ENCODE measurements around the gene DPT.

The DPT gene

DNA sequence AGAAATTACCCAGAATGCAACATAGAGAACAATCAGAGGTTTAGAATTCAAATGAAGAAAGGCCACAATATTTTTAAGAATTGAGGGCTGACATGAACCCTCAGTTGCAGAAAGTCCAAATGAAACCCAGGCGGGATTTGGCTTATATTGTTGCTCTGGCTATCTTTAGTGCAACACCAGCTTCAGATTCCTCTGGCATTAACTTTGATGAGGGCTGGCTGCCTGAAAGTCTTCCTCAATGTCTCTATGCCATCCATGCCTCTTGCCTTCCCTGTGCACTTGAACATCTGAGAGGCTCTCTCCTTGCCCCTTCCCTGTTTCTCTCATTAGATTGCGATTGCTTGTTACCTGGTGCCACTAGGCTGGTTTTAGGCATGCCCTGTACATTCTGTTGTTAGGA, 31.2 kb upstream of the DPT start:
- Histone ChIP-seq H3K4me1 (ENCODE audit: insufficient read depth, low read length) (no peaks in the 10 kb centered on the region), H3K9me3 (ENCODE audit: insufficient read depth, low read depth, low read length) (no peaks in the 10 kb centered on the region), H3K4me3 (ENCODE audit: low read length) (no peak overlapping the region), H3K27ac (ENCODE audit: low read length) (no peak overlapping the region), H3K27me3 (ENCODE audit: insufficient read depth, low read length) (no peaks in the 10 kb centered on the region), H3K36me3 (ENCODE audit: insufficient read depth, low read depth, low read length) (no peaks in the 10 kb centered on the region), H3K9ac (ENCODE audit: low read depth, low read length) (no peak overlapping the region)

DNA sequence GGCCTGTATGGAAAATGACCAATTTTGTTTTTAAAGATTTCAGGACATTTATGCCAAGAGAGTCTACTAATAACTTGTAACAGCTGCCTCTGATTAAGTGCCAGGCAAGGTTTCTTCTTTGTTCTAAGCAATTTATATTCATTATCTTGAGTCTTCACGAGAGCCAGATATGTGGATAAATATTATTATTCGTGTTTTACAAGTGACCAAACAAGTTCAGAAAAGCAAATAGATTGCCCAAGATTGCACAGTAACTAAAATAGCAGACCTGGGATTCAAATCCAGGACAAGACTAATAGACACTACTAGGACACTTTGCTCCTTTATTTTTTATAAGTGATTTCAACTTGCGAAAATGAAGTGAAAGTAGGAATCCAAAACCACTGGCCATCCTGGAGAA, 30.1 kb upstream of the DPT start:
- no peaks in the 10 kb centered on the region for H3K9me3 ChIP-seq (ENCODE audit: insufficient read depth, low read depth, low read length)
- H3K27me3 ChIP-seq (ENCODE audit: insufficient read depth, low read length) = no peaks in the 10 kb centered on the region
- H3K4me1 ChIP-seq (ENCODE audit: insufficient read depth, low read length) = no peaks in the 10 kb centered on the region
- no peak overlapping the region for H3K9ac ChIP-seq (ENCODE audit: low read depth, low read length)
- H3K4me3 ChIP-seq (ENCODE audit: low read length) = no peak overlapping the region
- H3K27ac ChIP-seq (ENCODE audit: low read length) = no peak overlapping the region
- no peaks in the 10 kb centered on the region for H3K36me3 ChIP-seq (ENCODE audit: insufficient read depth, low read depth, low read length)

DNA sequence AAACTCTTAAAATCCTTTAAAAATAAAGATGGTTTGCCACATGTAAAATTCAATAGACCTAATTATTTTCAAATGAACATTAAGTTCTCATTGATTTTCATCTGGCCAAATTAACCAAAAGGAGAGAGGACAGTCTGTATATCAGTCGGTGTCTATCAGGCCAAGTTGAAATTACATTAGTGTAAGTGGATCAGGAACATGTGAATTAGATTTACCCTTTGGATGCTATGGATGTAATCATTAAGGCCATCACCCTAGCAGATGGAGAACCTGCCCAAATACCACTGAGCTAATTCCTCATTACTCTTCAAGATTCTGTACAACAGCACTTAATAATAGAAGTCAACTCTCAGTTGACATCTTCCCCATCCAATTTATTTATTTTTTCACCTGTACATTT, 29.5 kb upstream of the DPT start:
- Histone ChIP-seq H3K4me3 (ENCODE audit: low read length) (no peak overlapping the region), H3K4me1 (ENCODE audit: insufficient read depth, low read length) (no peaks in the 10 kb centered on the region), H3K27me3 (ENCODE audit: insufficient read depth, low read length) (no peaks in the 10 kb centered on the region), H3K9ac (ENCODE audit: low read depth, low read length) (no peak overlapping the region), H3K27ac (ENCODE audit: low read length) (no peak overlapping the region), H3K9me3 (ENCODE audit: insufficient read depth, low read depth, low read length) (no peaks in the 10 kb centered on the region), H3K36me3 (ENCODE audit: insufficient read depth, low read depth, low read length) (no peaks in the 10 kb centered on the region)

DNA sequence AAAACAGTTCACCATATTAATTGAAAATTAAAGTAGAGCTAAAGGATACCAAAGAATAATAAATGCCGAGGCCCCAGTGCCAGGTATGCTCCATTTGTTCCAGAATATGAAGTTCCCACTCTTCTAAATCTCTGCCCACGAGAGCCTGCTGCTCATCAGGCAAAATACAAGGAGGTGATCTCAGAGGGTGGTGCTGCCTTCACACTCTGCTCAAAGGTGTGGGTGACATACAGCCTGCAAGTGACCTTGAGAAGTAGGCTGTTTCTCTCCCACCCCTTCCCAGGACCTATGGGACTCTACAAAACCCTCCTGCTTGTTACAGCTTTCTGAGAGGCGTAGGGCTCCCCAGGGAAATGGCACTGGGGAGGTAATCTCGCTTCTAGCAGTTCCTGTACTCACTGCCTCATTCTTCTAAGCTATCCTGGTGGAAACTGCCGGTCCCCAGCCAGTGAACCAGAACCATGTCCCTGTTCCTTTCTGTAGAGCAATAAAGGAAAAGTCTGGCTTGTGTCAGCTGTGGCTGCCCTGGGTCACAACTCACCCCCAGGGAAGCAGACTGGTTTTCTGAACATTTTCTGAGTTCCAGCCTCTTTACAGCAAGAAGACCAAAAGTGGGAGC, 26.9 kb upstream of the DPT start:
- Histone ChIP-seq H3K27ac (ENCODE audit: low read length) (no peak overlapping the region), H3K4me1 (ENCODE audit: insufficient read depth, low read length) (no peaks in the 10 kb centered on the region), H3K27me3 (ENCODE audit: insufficient read depth, low read length) (no peaks in the 10 kb centered on the region), H3K4me3 (ENCODE audit: low read length) (no peak overlapping the region), H3K9me3 (ENCODE audit: insufficient read depth, low read depth, low read length) (no peaks in the 10 kb centered on the region), H3K36me3 (ENCODE audit: insufficient read depth, low read depth, low read length) (no peaks in the 10 kb centered on the region), H3K9ac (ENCODE audit: low read depth, low read length) (no peak overlapping the region)

DNA sequence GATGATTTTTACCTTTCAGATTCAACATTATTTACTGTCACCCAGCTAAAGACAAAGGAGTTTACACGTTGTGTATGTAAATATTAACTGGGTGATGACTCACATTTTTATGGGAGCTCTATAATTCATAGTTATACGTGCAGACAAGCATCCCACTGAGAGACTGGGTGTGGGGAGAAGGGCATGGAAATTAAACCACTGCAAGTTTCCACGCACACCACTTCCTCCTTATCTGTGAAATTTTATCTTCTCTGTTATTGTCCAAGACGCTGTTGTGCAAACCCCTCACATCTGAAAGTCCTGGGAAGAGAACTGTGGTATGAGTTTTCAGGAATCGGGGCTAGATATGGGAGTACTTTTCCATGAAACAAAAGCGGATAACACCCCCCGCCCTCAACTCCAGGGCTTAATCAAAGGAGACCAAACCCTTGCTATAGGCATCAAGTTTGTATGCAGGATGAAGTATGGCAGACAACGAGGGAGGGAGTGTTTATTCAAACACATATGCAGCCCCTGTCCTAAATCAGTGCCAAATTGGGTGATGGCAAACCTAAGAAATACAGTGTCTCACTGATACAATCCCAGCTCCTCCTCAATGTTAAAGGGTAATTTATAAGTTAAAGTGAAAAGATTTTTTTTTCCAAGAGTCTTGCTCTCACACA, 23.3 kb upstream of the DPT start:
- Histone ChIP-seq H3K4me3 (ENCODE audit: low read length) (no peak overlapping the region), H3K9me3 (ENCODE audit: insufficient read depth, low read depth, low read length) (no peaks in the 10 kb centered on the region), H3K9ac (ENCODE audit: low read depth, low read length) (no peak overlapping the region), H3K27me3 (ENCODE audit: insufficient read depth, low read length) (no peaks in the 10 kb centered on the region), H3K4me1 (ENCODE audit: insufficient read depth, low read length) (no peaks in the 10 kb centered on the region), H3K36me3 (ENCODE audit: insufficient read depth, low read depth, low read length) (no peaks in the 10 kb centered on the region), H3K27ac (ENCODE audit: low read length) (no peak overlapping the region)

DNA sequence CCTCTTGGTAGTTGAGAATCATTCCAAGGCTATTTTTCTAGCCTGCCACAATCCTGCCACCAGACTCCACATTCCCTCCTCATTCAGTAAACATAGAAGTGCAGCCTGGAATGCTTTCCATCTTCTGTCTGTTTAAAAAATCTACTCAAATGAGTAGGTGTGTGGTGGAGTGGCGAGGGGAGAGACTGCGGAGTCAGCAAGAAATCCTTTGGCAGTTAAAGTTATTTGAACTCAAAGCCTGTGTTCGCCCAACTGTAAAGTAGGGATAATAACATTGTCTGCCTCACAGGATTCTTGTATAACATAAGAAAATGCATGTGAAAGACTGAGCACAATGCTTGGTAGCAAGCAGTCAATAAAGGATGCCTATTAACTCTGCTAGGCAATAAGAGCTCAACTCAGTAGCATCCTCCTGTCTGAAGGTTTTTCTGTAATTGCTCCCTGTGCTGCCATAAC, 22.2 kb upstream of the DPT start:
- H3K4me3 ChIP-seq (ENCODE audit: low read length) = no peak overlapping the region
- H3K27me3 ChIP-seq (ENCODE audit: insufficient read depth, low read length) = no peaks in the 10 kb centered on the region
- H3K36me3 ChIP-seq (ENCODE audit: insufficient read depth, low read depth, low read length) = no peaks in the 10 kb centered on the region
- no peak overlapping the region for H3K9ac ChIP-seq (ENCODE audit: low read depth, low read length)
- no peaks in the 10 kb centered on the region for H3K4me1 ChIP-seq (ENCODE audit: insufficient read depth, low read length)
- H3K27ac ChIP-seq (ENCODE audit: low read length) = no peak overlapping the region
- H3K9me3 ChIP-seq (ENCODE audit: insufficient read depth, low read depth, low read length) = no peaks in the 10 kb centered on the region

DNA sequence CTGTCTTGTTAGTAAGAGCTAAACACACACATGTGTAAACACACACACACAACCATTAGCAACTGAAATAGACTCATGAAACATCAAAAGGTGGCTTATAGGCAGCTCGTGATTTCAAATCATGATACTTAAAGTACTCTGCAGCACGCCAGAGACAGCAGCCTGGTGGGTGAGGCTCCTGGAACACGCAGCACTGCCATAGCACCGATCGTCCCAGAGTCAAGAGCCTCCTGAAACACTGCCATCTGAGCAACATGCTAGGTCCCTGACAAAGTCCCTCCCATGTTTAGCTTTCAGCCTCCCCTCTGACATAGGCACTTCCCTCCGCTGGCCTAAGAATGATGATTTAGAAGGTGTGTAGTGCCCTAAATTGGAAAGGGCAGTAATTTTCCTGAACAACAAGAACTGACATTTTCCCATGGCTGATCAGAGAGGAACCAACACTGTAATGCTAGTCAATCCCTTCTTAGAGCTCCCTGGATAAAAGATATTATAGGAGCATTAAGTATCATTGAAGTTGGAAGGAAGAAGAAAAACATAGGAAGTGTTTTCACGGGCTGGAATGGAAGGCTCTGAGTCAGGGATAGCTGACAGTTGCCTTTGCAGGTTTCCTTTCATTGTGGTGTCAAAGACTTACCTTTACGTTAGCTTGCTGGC, 14.1 kb upstream of the DPT start:
- Histone ChIP-seq H3K36me3 (ENCODE audit: insufficient read depth, low read depth, low read length) (no peaks in the 10 kb centered on the region), H3K27me3 (ENCODE audit: insufficient read depth, low read length) (no peaks in the 10 kb centered on the region), H3K9ac (ENCODE audit: low read depth, low read length) (no peak overlapping the region), H3K27ac (ENCODE audit: low read length) (no peak overlapping the region), H3K4me1 (ENCODE audit: insufficient read depth, low read length) (no peaks in the 10 kb centered on the region), H3K9me3 (ENCODE audit: insufficient read depth, low read depth, low read length) (no peaks in the 10 kb centered on the region), H3K4me3 (ENCODE audit: low read length) (no peak overlapping the region)

DNA sequence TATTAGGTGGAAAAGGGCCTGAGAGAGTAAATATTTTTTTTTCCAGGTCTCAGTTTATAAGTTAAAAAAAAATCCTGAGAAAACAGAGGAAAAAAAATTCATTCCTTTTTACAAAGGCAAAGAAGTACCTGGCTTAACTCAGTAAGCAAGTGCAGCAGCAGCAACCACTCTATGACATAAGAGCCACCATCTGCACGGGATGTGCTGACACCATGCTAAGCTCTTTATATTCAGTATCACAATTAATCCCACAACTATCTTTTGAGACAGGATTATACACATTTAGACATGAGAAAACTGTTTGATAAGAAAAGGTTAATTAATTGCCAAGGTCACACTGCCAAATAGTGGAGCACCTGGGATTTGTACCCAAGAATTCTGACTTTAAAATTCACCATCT, 13.4 kb upstream of the DPT start:
- Histone ChIP-seq H3K27ac (ENCODE audit: low read length) (no peak overlapping the region), H3K9ac (ENCODE audit: low read depth, low read length) (no peak overlapping the region), H3K4me3 (ENCODE audit: low read length) (no peak overlapping the region), H3K27me3 (ENCODE audit: insufficient read depth, low read length) (no peaks in the 10 kb centered on the region), H3K36me3 (ENCODE audit: insufficient read depth, low read depth, low read length) (no peaks in the 10 kb centered on the region), H3K9me3 (ENCODE audit: insufficient read depth, low read depth, low read length) (no peaks in the 10 kb centered on the region), H3K4me1 (ENCODE audit: insufficient read depth, low read length) (no peaks in the 10 kb centered on the region)

DNA sequence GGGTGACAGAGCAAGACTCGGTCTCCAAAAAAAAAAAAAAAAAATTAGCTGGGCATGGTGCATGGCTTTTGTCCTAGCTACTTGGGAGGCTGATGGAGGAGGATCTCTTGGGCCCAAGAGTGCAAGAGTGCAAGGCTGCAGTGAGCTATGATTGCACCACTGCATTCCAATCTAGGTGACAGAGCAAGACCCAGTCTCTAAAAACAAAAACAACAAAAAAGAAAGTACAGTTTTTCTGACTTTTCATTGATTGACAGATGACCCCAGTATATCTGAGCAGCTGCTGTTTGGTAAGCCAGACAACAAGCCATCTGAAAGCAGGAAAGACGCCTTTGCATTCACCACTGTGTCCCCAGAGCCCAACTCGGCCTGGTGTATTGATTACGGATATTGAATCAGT, 10.9 kb upstream of the DPT start:
- Histone ChIP-seq H3K9me3 (ENCODE audit: insufficient read depth, low read depth, low read length) (no peaks in the 10 kb centered on the region), H3K36me3 (ENCODE audit: insufficient read depth, low read depth, low read length) (no peaks in the 10 kb centered on the region), H3K4me3 (ENCODE audit: low read length) (no peak overlapping the region), H3K9ac (ENCODE audit: low read depth, low read length) (no peak overlapping the region), H3K27ac (ENCODE audit: low read length) (no peak overlapping the region), H3K4me1 (ENCODE audit: insufficient read depth, low read length) (no peaks in the 10 kb centered on the region), H3K27me3 (ENCODE audit: insufficient read depth, low read length) (no peaks in the 10 kb centered on the region)

DNA sequence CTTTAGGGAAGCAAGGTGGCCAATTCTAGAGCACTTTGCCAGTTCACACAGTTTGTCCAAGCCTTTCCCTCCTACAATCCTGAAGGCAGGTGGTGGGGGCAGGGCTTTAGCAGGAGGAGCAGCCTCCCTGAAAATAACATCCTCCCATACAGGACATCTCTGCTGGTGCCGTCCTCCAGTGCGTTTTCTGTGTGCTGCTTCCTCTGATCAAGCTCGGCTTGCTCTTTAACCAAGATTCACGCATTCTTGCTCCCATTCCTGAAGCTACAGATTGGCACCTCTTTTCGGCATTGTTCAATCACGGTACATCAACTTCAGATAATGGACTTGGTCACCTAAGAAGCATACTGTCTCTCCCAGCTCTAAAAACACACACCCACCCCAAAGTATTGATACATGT, 7.5 kb upstream of the DPT start:
- Histone ChIP-seq H3K4me1 (ENCODE audit: insufficient read depth, low read length) (no peaks in the 10 kb centered on the region), H3K9ac (ENCODE audit: low read depth, low read length) (no peak overlapping the region), H3K27me3 (ENCODE audit: insufficient read depth, low read length) (no peaks in the 10 kb centered on the region), H3K27ac (ENCODE audit: low read length) (no peak overlapping the region), H3K4me3 (ENCODE audit: low read length) (no peak overlapping the region), H3K36me3 (ENCODE audit: insufficient read depth, low read depth, low read length) (no peaks in the 10 kb centered on the region), H3K9me3 (ENCODE audit: insufficient read depth, low read depth, low read length) (no peaks in the 10 kb centered on the region)

DNA sequence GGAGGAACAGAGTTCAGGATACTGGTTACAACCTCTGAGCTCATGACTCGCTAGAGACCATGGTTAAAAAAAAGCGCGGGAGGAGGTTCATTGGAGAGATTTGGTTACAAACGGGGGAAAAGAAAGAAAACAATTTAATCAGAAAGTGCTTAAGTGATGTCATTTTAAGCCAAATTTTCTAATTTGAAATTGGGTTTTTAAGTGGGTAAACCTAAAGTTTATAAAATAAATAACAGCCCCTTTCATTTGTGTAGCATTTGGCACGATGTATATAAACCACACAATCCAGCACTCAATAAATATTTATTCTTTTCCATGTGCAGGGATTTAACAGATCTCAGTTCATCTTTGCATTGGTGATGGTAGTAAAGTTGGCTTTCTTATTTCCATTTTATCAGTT, 7.0 kb upstream of the DPT start:
- H3K4me3 ChIP-seq (ENCODE audit: low read length) = no peak overlapping the region
- no peak overlapping the region for H3K9ac ChIP-seq (ENCODE audit: low read depth, low read length)

DNA sequence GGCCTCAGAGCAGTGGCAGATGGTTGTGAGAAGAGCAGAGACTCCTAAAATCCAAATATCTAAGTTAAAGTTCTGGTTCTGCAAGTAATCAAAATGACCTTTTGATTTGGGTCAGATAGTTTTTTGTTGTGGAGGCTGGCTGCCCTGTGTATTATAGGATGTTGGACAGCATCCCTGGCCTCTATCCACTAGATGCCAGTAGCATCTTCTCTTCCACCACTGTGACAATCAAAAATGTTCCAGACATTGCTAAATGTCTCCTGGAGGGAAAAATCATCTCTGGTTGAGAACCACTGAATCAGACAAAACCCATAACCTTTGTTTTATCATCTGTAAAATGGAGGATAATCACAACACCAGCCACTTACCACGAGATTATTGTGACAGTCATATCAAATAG, 5.9 kb upstream of the DPT start:
- Histone ChIP-seq H3K4me3 (ENCODE audit: low read length) (no peak overlapping the region), H3K27ac (ENCODE audit: low read length) (no peak overlapping the region), H3K36me3 (ENCODE audit: insufficient read depth, low read depth, low read length) (no peaks in the 10 kb centered on the region), H3K9me3 (ENCODE audit: insufficient read depth, low read depth, low read length) (no peaks in the 10 kb centered on the region), H3K9ac (ENCODE audit: low read depth, low read length) (no peak overlapping the region), H3K4me1 (ENCODE audit: insufficient read depth, low read length) (no peaks in the 10 kb centered on the region), H3K27me3 (ENCODE audit: insufficient read depth, low read length) (no peaks in the 10 kb centered on the region)

More for the DNA sequence above, 7.0 kb upstream of the DPT start:
- H3K9me3 ChIP-seq (ENCODE audit: insufficient read depth, low read depth, low read length) = no peaks in the 10 kb centered on the region
- H3K27ac ChIP-seq (ENCODE audit: low read length) = no peak overlapping the region
- H3K27me3 ChIP-seq (ENCODE audit: insufficient read depth, low read length) = no peaks in the 10 kb centered on the region
- H3K4me1 ChIP-seq (ENCODE audit: insufficient read depth, low read length) = no peaks in the 10 kb centered on the region
- no peaks in the 10 kb centered on the region for H3K36me3 ChIP-seq (ENCODE audit: insufficient read depth, low read depth, low read length)

Data from iPS-20b (cell line).